ENCODE results near the gene PRG3. TPM values are rescaled to one million over a fixed set of nuclear protein-coding genes. Genes with fewer than 3 reads are reported as not detected.

PRG3 gene
- total RNA-seq, 4 donors from 2014 or later: not detected

DNA sequence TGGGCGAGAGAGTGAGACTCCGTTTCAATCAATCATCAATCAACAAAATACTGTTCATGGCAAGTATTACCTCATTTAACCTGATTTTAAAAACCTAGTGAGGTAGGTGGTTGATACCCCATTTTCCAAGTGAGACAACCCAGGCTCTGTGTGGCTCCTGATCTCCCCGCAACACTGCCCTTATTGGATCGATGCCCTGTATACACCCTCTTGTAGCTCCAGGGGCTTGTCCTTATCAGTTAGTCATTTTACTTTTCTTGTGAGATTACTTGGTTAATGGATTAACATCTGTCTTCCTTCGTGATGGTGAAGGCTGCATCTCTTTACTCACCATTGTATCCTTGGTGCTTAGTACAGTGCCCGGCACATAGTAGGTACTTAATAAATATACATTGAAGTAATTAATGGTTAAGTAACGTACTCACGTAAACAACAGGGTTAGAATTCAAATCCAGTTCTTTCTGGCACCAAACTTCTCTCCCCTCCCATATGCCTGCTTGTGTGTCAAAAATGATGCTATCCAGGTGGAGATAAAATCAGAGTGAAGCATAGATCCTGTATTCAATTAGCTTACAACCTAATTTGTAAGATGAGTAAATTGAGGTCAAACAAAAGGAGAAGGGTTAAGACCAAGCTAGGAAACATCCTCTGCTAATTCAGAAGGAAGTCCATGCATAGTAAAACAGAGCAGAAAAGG lies 11.3 kb upstream of the PRG3 start:
- no peak overlapping the region for H3K27ac ChIP-seq
- no peak for DNase-seq (ENCODE audit: low spot score in 2 of 2)
- peaks cover 3% of the 10 kb centered on the region for H3K36me3 ChIP-seq
- H3K4me3 ChIP-seq: no peak overlapping the region
- no peaks in the 10 kb centered on the region for H3K9me3 ChIP-seq
- TF ChIP-seq POLR2AphosphoS5 (IDR thresholded peaks at IDR 0.05): no peak
- TF ChIP-seq EP300 (IDR thresholded peaks at IDR 0.05): no peak
- no peak for TF ChIP-seq POLR2A (IDR thresholded peaks at IDR 0.05)
- TF ChIP-seq, protein P1, sequence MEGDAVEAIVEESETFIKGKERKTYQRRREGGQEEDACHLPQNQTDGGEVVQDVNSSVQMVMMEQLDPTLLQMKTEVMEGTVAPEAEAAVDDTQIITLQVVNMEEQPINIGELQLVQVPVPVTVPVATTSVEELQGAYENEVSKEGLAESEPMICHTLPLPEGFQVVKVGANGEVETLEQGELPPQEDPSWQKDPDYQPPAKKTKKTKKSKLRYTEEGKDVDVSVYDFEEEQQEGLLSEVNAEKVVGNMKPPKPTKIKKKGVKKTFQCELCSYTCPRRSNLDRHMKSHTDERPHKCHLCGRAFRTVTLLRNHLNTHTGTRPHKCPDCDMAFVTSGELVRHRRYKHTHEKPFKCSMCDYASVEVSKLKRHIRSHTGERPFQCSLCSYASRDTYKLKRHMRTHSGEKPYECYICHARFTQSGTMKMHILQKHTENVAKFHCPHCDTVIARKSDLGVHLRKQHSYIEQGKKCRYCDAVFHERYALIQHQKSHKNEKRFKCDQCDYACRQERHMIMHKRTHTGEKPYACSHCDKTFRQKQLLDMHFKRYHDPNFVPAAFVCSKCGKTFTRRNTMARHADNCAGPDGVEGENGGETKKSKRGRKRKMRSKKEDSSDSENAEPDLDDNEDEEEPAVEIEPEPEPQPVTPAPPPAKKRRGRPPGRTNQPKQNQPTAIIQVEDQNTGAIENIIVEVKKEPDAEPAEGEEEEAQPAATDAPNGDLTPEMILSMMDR (IDR thresholded peaks at IDR 0.05): no peak
- H3K27me3 ChIP-seq: no peaks in the 10 kb centered on the region
- 84% methylated on average over 8 of the region's 8 CpGs for WGBS
- H3K4me1 ChIP-seq: no peaks in the 10 kb centered on the region

DNA sequence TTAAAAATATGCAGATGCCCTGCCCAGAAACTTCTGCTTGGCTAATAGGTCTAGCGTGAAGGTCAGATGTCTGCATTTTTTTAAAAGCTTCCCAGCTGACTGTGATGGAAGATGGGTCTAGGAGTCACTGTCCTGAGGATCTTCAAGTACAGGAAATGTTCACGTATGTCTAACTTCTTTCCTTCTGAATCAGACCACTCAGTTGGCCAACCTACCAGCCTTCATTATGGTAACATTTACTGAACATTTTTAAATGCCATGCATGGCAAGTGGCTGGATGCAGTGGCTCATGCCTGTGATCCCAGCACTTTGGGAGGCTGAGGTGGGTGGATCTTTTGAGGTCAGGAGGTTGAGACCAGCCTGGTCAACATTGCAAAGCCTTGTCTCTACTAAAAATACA lies 10.6 kb upstream of the PRG3 start:
- H3K36me3 ChIP-seq: peaks cover 3% of the 10 kb centered on the region
- no peaks in the 10 kb centered on the region for H3K27me3 ChIP-seq
- 86% methylated on average over 2 of the region's 2 CpGs for WGBS
- no peak for TF ChIP-seq POLR2A (IDR thresholded peaks at IDR 0.05)
- no peak for TF ChIP-seq POLR2AphosphoS5 (IDR thresholded peaks at IDR 0.05)
- TF ChIP-seq, protein P1 (IDR thresholded peaks at IDR 0.05): no peak
- no peak for TF ChIP-seq EP300 (IDR thresholded peaks at IDR 0.05)
- DNase-seq (ENCODE audit: low spot score in 2 of 2): no peak
- H3K4me1 ChIP-seq: no peaks in the 10 kb centered on the region
- H3K4me3 ChIP-seq: no peak overlapping the region
- H3K9me3 ChIP-seq: no peaks in the 10 kb centered on the region
- H3K27ac ChIP-seq: no peak overlapping the region

DNA sequence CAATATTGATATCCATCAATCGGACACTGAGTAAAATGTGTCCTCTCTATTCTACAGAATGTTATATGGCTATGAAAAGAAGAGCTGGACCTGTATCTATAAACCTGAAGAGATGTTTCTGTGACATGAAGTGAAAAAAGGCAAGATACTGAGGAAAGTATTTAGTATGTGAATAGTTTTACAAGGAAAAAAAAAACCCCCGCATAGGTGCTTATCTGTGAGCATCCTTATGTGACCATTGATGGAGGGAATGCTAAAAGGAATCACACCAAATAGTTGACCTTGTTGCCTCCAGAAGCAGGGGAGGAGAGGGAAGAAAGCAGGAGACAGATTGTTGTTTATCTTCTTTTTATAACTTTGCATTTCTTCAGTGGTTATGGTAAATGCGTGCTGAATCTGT lies 10.2 kb upstream of the PRG3 start:
- no peaks in the 10 kb centered on the region for H3K9me3 ChIP-seq
- WGBS: 92% methylated on average over 3 of the region's 3 CpGs
- no peak overlapping the region for H3K27ac ChIP-seq
- no peak overlapping the region for H3K4me3 ChIP-seq
- peaks cover 3% of the 10 kb centered on the region for H3K36me3 ChIP-seq
- H3K4me1 ChIP-seq: no peaks in the 10 kb centered on the region
- no peaks in the 10 kb centered on the region for H3K27me3 ChIP-seq
- TF ChIP-seq POLR2AphosphoS5 (IDR thresholded peaks at IDR 0.05) (no peak), POLR2A (IDR thresholded peaks at IDR 0.05) (no peak), EP300 (IDR thresholded peaks at IDR 0.05) (no peak)
- TF ChIP-seq, protein P1 (IDR thresholded peaks at IDR 0.05): no peak
- no peak for DNase-seq (ENCODE audit: low spot score in 2 of 2)

DNA sequence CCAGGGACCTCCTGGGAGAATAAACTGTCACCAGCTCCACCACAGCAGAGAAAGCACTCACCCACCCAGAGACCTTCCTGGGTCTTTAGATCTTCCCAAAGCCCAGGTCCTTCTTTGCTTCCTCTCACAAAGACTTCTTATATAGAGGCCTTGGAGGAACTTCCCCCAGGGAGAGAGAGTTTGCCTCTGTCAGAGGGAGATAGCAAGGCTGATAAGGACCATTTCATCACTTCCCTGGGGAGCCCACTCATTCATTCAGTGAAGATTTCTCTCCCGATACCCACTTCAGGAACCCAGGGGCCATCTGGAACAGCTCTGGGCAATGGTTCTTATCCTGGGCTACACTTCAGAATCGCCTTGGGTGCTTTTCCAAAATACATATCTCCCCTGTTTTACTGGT lies 9.6 kb upstream of the PRG3 start, which contains the start of gene PRG2:
Gene PRG2 (minus strand): TSS at position 116 of the 400 bp plus-strand sequence. CDS start 706 bp downstream, outside the sequence.
- 81% methylated on average over 2 of the region's 2 CpGs for WGBS
- H3K27me3 ChIP-seq: no peaks in the 10 kb centered on the region
- no peaks in the 10 kb centered on the region for H3K4me1 ChIP-seq
- no peak within 1 kb of the TSS for H3K27ac ChIP-seq
- H3K36me3 ChIP-seq: peaks cover 3% of the 10 kb centered on the region
- H3K9me3 ChIP-seq: no peaks in the 10 kb centered on the region
- no peak within 1 kb of the TSS for H3K4me3 ChIP-seq
- no peak for DNase-seq (ENCODE audit: low spot score in 2 of 2)
- TF ChIP-seq POLR2A (IDR thresholded peaks at IDR 0.05) (no peak), POLR2AphosphoS5 (IDR thresholded peaks at IDR 0.05) (no peak), EP300 (IDR thresholded peaks at IDR 0.05) (no peak)
- TF ChIP-seq, protein P1 (IDR thresholded peaks at IDR 0.05): no peak

DNA sequence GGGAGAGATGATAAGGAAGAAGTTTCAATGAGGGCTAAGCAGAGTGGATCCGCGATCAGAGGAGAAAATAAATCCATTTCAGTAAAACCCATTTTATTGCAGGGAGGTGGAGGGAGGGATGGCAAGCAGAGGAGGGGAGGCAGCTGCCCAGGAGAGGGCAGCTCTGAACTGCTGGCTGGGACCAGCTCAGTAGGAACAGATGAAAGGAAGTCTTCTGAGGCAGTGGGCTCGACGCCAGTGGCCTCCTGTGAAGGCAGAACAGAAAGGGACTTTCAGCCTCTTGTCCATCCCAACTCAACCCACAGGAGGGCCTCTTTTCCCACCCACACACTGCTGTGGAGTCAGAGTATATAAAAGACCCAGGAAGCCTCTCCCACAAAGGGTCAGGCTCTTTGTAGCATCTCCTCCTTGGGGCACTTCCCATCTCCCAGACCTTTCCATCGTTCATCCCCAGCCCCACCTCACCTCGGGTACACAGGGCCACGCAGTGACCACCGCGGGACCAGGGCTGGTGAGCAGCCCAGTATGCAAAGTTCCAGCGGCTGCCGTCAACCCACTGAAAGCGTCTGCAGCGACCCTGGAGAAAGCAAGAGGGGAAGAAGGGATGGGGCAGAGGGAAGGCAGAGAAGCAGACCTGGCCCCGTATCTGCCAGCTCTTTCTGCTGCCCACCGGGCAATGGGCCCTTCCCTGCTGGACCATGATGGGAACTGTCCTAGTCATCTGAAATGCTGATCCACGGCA lies 6.5 kb upstream of the PRG3 start:
- Histone ChIP-seq H3K27me3 (no peaks in the 10 kb centered on the region), H3K9me3 (no peaks in the 10 kb centered on the region), H3K36me3 (peaks cover 3% of the 10 kb centered on the region), H3K4me3 (no peak overlapping the region), H3K4me1 (no peaks in the 10 kb centered on the region), H3K27ac (no peak overlapping the region)
- DNase-seq (ENCODE audit: low spot score in 2 of 2): no peak
- no peak for TF ChIP-seq EP300 (IDR thresholded peaks at IDR 0.05)
- TF ChIP-seq POLR2AphosphoS5 (IDR thresholded peaks at IDR 0.05): no peak
- TF ChIP-seq, protein P1 (IDR thresholded peaks at IDR 0.05): no peak
- no peak for TF ChIP-seq POLR2A (IDR thresholded peaks at IDR 0.05)
- 82% methylated on average over 16 of the region's 16 CpGs for WGBS
